CD14-positive monocyte (primary cell): ENCODE data around the gene VWA7. TPM values are rescaled to one million over a fixed set of nuclear protein-coding genes. Genes with fewer than 3 reads are reported as not detected.

Source experiments
- DNase-seq, 3 donors: peaks; one replicate each; pipeline ENCODE4 v3.0.0-alpha.2; 2011 to 2022
- H2AFZ ChIP-seq: 2 replicates; pipeline ENCODE4 v1.6.0; 2012; ENCODE audit warnings: mild to moderate bottlenecking, low read depth, low read length, inconsistent platforms; ENCODE audit not compliant: insufficient read depth, poor library complexity, severe bottlenecking
- H3K27ac ChIP-seq, 2 donors: 1 replicate in 1 of 2; 2 replicates in 1 of 2; pipeline ENCODE4 v1.5.1; 2012 to 2013; ENCODE audit warnings: low read length in 2 of 2, control low read depth in 1 of 2, inconsistent platforms in 1 of 2, low read depth in 1 of 2, mild to moderate bottlenecking in 1 of 2
- H3K27me3 ChIP-seq, 2 donors: one replicate each; pipeline versions ENCODE4 v1.6.0 to v1.6.1; 2011 to 2013; ENCODE audit warnings: low read length in 2 of 2; ENCODE audit not compliant: control insufficient read depth in 2 of 2, insufficient read depth in 2 of 2
- H3K36me3 ChIP-seq, 2 donors: replicated peaks in 1 of 2; 1 replicate in 1 of 2; 2 replicates in 1 of 2; pipeline versions ENCODE4 v1.5.1 to v1.6.1; 2012 to 2013; ENCODE audit warnings: low read length in 2 of 2, control low read depth in 1 of 2, inconsistent platforms in 1 of 2, mild to moderate bottlenecking in 1 of 2; ENCODE audit not compliant: insufficient read depth in 2 of 2, control insufficient read depth in 1 of 2
- H3K4me1 ChIP-seq, 2 donors: 1 replicate in 1 of 2; 2 replicates in 1 of 2; pipeline versions ENCODE4 v1.5.1 to v1.6.1; 2012 to 2013; ENCODE audit warnings: low read length in 2 of 2, control low read depth in 1 of 2, inconsistent platforms in 1 of 2, mild to moderate bottlenecking in 1 of 2, moderate library complexity in 1 of 2; ENCODE audit not compliant: insufficient read depth in 2 of 2, control insufficient read depth in 1 of 2
- H3K4me2 ChIP-seq: replicated peaks from 2 replicates; pipeline ENCODE3; 2012; ENCODE audit warnings: low read length, moderate library complexity, mild to moderate bottlenecking; ENCODE audit not compliant: poor library complexity, severe bottlenecking; ENCODE audit errors: extremely low read depth
- H3K4me3 ChIP-seq, 3 experiments: fragments of 200-600 bp in 1 of 3; sonication (generic) in 1 of 3; replicated peaks in 1 of 3; 1 replicate in 2 of 3; 2 replicates in 1 of 3; pipeline ENCODE4 v1.5.1; 2011 to 2013; ENCODE audit warnings: low read length in 3 of 3, mild to moderate bottlenecking in 3 of 3, control low read depth in 2 of 3, low read depth in 2 of 3, inconsistent platforms in 1 of 3, moderate library complexity in 1 of 3
- H3K79me2 ChIP-seq: 2 replicates; pipeline ENCODE4 v1.6.0; 2012; ENCODE audit warnings: mild to moderate bottlenecking, control low read depth, inconsistent platforms, low read length, moderate library complexity; ENCODE audit not compliant: insufficient read depth
- H3K9ac ChIP-seq: 2 replicates; pipeline ENCODE4 v1.6.0; 2017; ENCODE audit warnings: low read length, mild to moderate bottlenecking; ENCODE audit not compliant: insufficient read depth, poor library complexity, severe bottlenecking
- H3K9me3 ChIP-seq, 2 donors: replicated peaks in 1 of 2; 1 replicate in 1 of 2; 2 replicates in 1 of 2; pipeline versions ENCODE4 v1.5.1 to v1.6.1; 2012 to 2013; ENCODE audit warnings: low read length in 2 of 2, control low read depth in 1 of 2; ENCODE audit not compliant: control insufficient read depth in 1 of 2, insufficient read depth in 1 of 2
- H4K20me1 ChIP-seq: 2 replicates; pipeline ENCODE4 v1.6.0; 2012; ENCODE audit warnings: mild to moderate bottlenecking, low read length, control low read depth, moderate library complexity; ENCODE audit not compliant: insufficient read depth
- H3K27ac Mint-ChIP-seq, 7 donors: one replicate each; pipeline ENCODE4 v1.8.0; 2020; ENCODE audit warnings: mild to moderate bottlenecking in 7 of 7, mixed read lengths in 7 of 7, moderate library complexity in 6 of 7, inconsistent platforms in 2 of 7
- H3K27me3 Mint-ChIP-seq, 3 donors: one replicate each; pipeline ENCODE4 v1.8.0; 2021 to 2022; ENCODE audit warnings: low read depth in 3 of 3, mild to moderate bottlenecking in 3 of 3, mixed read lengths in 3 of 3, moderate library complexity in 3 of 3, inconsistent platforms in 1 of 3
- H3K36me3 Mint-ChIP-seq, 2 donors: one replicate each; pipeline ENCODE4 v1.8.0; 2020; ENCODE audit warnings: mixed read lengths in 2 of 2, inconsistent platforms in 1 of 2, mild to moderate bottlenecking in 1 of 2
- H3K4me1 Mint-ChIP-seq: one replicate; pipeline ENCODE4 v1.8.0; 2020; ENCODE audit warnings: mild to moderate bottlenecking, mixed read lengths
- H3K4me3 Mint-ChIP-seq, 2 donors: one replicate each; pipeline ENCODE4 v1.8.0; 2020; ENCODE audit warnings: mild to moderate bottlenecking in 2 of 2, mixed read lengths in 2 of 2, moderate library complexity in 1 of 2
- H3K9me3 Mint-ChIP-seq, 7 donors: one replicate each; pipeline ENCODE4 v1.8.0; 2020 to 2022; ENCODE audit warnings: mixed read lengths in 7 of 7, mild to moderate bottlenecking in 6 of 7, moderate library complexity in 6 of 7, inconsistent platforms in 2 of 7
- WGBS: methylation state at CpG from one replicate; pipeline ENCODE4 v1.1.5; 2013; ENCODE audit warnings: missing lambda C conversion rate; ENCODE audit not compliant: insufficient coverage; 5-methylcytosine and 5-hydroxymethylcytosine counted together
- intact Hi-C, 2 donors: fragments of 100-400 bp; cut with micrococcal nuclease; formaldehyde crosslinking; loops; one replicate each; pipeline versions ENCODE4 v1.15.0 to v1.15.1; 2023
- polyA plus RNA-seq, 3 donors: library from polyadenylated mRNA; depleted of rRNA in 1 of 3; unstranded in 2 of 3; stranded (reverse) in 1 of 3; fragments of 300-500 nt in 2 of 3; fragments of >200 nt in 1 of 3; fragmentation: Illumina TruSeq in 2 of 3; gene quantifications; 1 replicate in 2 of 3; 2 replicates in 1 of 3; pipeline ENCODE4 v1.2.3, GENCODE V29; 2012 to 2021
- TF ChIP-seq, protein P1 (sequence below): fragments of 200-600 bp; IDR thresholded peaks from one replicate; pipeline ENCODE4 v1.8.0; 2022; ENCODE audit warnings: antibody characterized with exemption, mild to moderate bottlenecking

Gene VWA7
- polyA plus RNA-seq, 3 donors: 0.57 TPM; not detected in 2

DNA sequence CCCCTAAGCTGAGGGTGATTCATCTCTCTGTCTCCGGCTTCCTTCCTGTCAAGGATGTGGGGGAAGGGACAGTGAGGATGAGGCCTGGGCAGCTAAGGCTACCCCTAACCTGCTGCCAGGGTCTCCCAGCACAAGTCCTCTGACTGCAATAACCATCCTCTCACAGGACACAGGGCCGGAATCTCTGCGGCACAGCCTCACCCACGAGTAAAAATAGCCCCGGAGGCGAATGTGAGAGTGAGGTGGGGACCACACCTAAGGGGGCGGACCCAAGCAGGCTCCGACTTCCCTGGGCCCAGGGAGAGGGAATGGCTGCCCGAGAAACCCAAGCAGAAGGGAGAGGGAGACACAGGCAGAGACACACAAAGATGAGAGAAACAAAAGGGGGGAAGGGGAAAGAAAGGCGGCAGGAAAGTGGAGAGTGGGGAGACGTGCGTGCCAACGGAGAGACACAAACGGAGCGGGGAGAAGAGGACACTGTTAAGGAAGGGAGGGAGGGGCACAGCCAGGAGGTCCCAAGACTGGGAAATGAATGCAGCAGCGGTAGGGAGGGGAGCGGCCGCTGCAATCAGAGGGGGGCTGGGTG lies 42.2 kb downstream of the VWA7 start:
- H3K36me3 Mint-ChIP-seq: peaks cover 40 to 47% of the 10 kb centered on the region in 2 donors
- peaks cover 65% of the 10 kb centered on the region for H3K4me1 Mint-ChIP-seq
- peak overlapping the region; percentile 95 to 100 (median 99) for H3K27ac Mint-ChIP-seq
- H3K4me2 ChIP-seq: peak overlapping the region; percentile 94
- H2AFZ ChIP-seq: no peak overlapping the region
- TF ChIP-seq, protein P1, sequence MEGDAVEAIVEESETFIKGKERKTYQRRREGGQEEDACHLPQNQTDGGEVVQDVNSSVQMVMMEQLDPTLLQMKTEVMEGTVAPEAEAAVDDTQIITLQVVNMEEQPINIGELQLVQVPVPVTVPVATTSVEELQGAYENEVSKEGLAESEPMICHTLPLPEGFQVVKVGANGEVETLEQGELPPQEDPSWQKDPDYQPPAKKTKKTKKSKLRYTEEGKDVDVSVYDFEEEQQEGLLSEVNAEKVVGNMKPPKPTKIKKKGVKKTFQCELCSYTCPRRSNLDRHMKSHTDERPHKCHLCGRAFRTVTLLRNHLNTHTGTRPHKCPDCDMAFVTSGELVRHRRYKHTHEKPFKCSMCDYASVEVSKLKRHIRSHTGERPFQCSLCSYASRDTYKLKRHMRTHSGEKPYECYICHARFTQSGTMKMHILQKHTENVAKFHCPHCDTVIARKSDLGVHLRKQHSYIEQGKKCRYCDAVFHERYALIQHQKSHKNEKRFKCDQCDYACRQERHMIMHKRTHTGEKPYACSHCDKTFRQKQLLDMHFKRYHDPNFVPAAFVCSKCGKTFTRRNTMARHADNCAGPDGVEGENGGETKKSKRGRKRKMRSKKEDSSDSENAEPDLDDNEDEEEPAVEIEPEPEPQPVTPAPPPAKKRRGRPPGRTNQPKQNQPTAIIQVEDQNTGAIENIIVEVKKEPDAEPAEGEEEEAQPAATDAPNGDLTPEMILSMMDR: no peak
- peak overlapping the region; percentile 99 to 100 for H3K4me3 Mint-ChIP-seq
- H3K27ac ChIP-seq: peak overlapping the region; percentile 91 to 99
- H3K9ac ChIP-seq: peak overlapping the region; percentile 89
- H3K36me3 ChIP-seq: peaks cover 39 to 40% of the 10 kb centered on the region in 2 donors
- intact Hi-C loops: loop anchor here (5.0 to 10.0 kb wide), 4 partner anchors 32 to 190 kb away; partner anchors contain the start of genes ATP6V1G2 (in 1 of the 2), CSNK2B (in 1 of the 2), DDX39B (in 1 of the 2) and LY6G5B (in 1 of the 2)
- DNase-seq: peak; percentile 83 to 91 (median 89)
- H3K9me3 Mint-ChIP-seq: peaks cover 0 to 2% (median 0%) of the 10 kb centered on the region in 7 donors
- peaks cover 74% of the 10 kb centered on the region for H3K79me2 ChIP-seq
- no peaks in the 10 kb centered on the region for H3K27me3 ChIP-seq
- peaks cover 48% of the 10 kb centered on the region for H4K20me1 ChIP-seq
- 0% methylated on average over 12 of the region's 18 CpGs for WGBS
- H3K4me3 ChIP-seq: peak overlapping the region; percentile 74 to 100 (median 96)
- H3K9me3 ChIP-seq: no peaks in the 10 kb centered on the region
- H3K4me1 ChIP-seq: peaks cover 68 to 82% of the 10 kb centered on the region in 2 donors
- peaks cover 0 to 5% (median 2%) of the 10 kb centered on the region in 3 donors for H3K27me3 Mint-ChIP-seq

DNA sequence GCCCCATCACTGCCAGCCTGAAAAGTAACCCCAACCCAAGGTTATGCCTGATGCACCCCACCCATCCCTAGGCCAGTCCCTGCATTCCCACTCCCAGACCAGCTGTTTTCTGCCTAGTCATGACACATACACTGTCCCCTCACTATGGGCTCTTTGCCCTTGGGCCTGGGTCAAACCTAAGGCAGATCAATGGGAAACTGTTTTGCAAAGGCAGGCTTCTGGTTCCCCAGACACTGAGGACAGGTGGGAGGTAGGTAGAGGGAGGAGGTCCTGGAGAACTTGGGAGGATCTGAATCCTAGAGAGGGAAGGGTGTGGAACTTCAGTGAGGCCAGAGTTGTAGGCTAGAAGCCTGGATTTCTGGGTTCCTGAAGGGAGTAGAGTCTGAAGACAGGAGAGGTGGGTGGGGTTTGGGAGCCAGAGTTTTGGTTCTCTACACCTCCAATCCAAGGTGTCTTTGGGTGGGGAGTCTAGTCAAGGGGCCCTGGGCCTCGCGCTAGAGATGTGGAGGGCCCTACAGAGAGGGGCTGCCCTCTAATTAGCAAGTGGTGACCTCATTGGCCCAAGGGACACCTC lies 42.8 kb downstream of the VWA7 start:
- peaks cover 61% of the 10 kb centered on the region for H3K4me1 Mint-ChIP-seq
- TF ChIP-seq, protein P1: no peak
- H3K9ac ChIP-seq: peak overlapping the region; percentile 89
- H3K36me3 ChIP-seq: peaks cover 39 to 40% of the 10 kb centered on the region in 2 donors
- peak overlapping the region; percentile 99 to 100 for H3K4me3 Mint-ChIP-seq
- peaks cover 0 to 2% (median 0%) of the 10 kb centered on the region in 7 donors for H3K9me3 Mint-ChIP-seq
- peak overlapping the region; percentile 74 to 100 (median 96) for H3K4me3 ChIP-seq
- WGBS: no CpG with 5 or more reads among the region's 2 CpGs
- H3K27ac Mint-ChIP-seq: peak overlapping the region; percentile 95 to 100 (median 99)
- no peak overlapping the region for H2AFZ ChIP-seq
- peaks cover 40 to 47% of the 10 kb centered on the region in 2 donors for H3K36me3 Mint-ChIP-seq
- H3K9me3 ChIP-seq: no peaks in the 10 kb centered on the region
- intact Hi-C loops: loop anchor here (5.0 to 10.0 kb wide), 3 partner anchors 33 to 190 kb away; partner anchors contain the start of genes ATP6V1G2 (in 1 of the 2), DDX39B (in 1 of the 2), NFKBIL1 (in 1 of the 2) and VARS1 (in 1 of the 2)
- no peaks in the 10 kb centered on the region for H3K27me3 ChIP-seq
- H3K4me2 ChIP-seq: peak overlapping the region; percentile 94
- no peak for DNase-seq
- H3K27ac ChIP-seq: peak overlapping the region; percentile 91 to 99
- H3K79me2 ChIP-seq: peaks cover 76% of the 10 kb centered on the region
- H4K20me1 ChIP-seq: peaks cover 48% of the 10 kb centered on the region
- H3K27me3 Mint-ChIP-seq: peaks cover 0 to 5% (median 0%) of the 10 kb centered on the region in 3 donors
- H3K4me1 ChIP-seq: peaks cover 68 to 80% of the 10 kb centered on the region in 2 donors
